NB4 (cell line): ENCODE measurements around the gene JAML.

Experiments used
- TF ChIP-seq, protein P1 (sequence below): IDR thresholded peaks from 2 replicates; pipeline ENCODE4 v1.6.1; 2011; ENCODE audit warnings: low read depth, low read length
- TF ChIP-seq, protein P2 (sequence below): IDR thresholded peaks from one replicate; pipeline ENCODE4 v1.5.1; 2012; ENCODE audit warnings: low read depth, low read length

DNA sequence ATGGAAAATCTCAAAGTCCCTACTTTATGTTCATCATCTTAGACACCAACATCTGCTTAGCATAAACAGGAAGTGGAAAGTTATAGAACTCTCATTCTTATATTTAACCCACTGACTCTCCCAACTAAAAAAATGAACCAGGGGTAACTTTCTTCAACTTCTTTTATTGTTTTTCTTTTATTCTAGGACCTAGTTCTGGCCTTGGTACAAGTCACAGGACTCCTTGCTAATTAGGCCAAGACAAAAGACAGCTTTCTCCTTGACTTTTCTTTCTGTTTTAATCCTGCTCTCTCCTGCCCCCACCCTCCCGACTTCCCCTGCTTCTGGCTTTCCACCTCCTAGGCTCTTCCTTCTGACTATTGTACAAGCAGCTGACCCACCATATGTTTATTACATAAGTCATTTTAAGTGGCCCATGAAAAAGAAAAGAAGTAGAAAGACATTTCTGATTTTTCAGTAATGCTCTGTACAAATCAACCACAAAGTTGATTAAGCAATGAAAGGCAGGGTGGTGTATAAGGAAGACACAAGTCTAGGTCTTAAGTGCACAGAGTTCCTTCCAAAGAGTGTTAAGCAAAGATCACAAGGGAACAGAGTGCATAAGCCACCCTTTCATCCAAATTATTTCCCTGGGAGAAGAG is 18.3 kb downstream of the JAML start:
- TF ChIP-seq, protein P1, sequence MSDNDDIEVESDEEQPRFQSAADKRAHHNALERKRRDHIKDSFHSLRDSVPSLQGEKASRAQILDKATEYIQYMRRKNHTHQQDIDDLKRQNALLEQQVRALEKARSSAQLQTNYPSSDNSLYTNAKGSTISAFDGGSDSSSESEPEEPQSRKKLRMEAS: no peak
- TF ChIP-seq, protein P2, sequence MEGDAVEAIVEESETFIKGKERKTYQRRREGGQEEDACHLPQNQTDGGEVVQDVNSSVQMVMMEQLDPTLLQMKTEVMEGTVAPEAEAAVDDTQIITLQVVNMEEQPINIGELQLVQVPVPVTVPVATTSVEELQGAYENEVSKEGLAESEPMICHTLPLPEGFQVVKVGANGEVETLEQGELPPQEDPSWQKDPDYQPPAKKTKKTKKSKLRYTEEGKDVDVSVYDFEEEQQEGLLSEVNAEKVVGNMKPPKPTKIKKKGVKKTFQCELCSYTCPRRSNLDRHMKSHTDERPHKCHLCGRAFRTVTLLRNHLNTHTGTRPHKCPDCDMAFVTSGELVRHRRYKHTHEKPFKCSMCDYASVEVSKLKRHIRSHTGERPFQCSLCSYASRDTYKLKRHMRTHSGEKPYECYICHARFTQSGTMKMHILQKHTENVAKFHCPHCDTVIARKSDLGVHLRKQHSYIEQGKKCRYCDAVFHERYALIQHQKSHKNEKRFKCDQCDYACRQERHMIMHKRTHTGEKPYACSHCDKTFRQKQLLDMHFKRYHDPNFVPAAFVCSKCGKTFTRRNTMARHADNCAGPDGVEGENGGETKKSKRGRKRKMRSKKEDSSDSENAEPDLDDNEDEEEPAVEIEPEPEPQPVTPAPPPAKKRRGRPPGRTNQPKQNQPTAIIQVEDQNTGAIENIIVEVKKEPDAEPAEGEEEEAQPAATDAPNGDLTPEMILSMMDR: no peak
